Fibroblast of skin of scalp (primary cell): ENCODE measurements around the gene HSFX1.

ENCODE experiments used
- DNase-seq: peaks from one replicate; pipeline ENCODE4 v3.0.0-alpha.2; 2013

HSFX1 gene

DNA sequence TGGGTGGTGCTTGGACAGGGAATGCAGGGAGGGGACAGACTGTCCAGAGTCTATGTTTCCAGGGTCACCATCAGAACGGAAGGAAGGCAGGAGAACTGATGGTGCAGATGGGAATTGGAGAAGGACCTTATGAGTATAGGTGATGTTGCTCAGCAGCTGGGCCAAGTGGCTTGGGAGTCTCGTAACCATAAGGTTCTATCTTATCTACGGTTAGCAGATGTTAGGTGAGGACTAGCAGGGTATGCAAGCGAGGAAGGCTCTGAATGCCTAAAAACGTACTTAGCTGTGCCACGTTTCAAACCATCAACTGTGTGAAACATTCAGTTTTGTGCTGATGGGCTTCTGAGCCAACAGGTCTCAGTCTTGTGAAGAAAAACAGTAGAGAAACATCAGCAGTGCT is 30.2 kb downstream of the HSFX1 start:
- no peak for DNase-seq

DNA sequence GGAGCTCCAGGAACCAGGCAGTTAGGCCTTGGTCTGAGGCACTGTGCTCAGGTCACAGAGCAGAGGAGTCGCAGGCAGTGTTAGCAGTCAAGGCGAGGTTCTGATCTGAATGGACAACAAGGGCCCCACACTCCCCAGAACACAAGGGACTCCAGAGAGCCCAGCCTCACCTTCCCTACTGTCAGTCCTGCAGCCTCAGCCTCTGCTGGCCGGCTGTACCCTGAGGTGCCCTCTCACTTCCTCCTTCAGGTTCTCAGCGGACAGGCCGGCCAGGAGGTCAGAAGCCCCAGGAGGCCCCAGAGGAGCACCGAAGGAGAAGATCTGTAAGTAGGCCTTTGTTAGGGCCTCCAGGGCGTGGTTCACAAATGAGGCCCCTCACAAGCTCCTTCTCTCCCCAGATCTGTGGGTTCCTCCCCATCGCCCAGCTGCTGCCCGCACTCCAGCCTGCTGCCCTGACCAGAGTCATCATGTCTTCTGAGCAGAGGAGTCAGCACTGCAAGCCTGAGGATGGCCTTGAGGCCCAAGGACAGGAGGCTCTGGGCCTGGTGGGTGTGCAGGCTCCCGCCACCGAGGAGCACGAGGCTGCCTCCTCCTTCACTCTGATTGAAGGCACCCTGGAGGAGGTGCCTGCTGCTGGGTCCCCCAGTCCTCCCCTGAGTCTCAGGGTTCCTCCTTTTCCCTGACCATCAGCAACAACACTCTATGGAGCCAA is 34.0 kb downstream of the HSFX1 start:
- no peak for DNase-seq

DNA sequence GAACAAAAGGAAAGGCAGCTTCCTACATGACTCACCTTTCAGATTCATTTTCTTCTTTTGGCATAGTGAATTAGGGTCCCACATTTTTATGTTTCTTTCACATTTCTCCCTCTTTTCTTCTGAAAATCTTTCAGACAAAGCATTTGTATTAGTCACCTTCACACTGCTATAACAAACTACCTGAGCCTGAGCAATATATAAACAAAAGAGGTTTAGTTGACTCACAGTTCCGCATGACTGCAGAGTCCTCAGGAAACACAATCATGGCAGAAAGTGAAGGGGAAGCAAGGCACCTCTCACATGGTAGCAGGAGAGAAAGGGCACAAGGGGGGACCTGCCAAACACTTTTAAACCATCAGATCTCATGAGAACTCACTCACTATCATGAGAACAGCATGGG is 44.8 kb downstream of the HSFX1 start:
- no peak for DNase-seq

DNA sequence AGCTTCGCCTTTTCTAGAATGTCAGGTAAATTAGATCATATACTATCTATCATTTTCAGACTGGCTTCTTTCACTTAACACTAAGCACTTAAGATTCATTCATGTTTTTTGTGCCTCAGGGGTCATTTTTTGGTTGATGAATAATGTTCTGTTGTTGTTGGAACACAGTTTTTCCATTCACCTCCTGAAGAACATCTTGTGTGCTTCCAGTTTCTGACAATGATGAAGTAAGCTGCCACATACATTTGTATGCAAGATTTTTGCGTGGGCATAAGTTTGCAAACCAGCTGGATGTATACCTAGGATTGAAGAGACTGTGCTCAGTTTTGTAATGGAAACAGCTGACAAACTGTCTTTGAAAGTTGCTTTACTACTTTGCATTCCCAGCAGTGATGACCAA is 45.5 kb downstream of the HSFX1 start:
- DNase-seq = no peak

DNA sequence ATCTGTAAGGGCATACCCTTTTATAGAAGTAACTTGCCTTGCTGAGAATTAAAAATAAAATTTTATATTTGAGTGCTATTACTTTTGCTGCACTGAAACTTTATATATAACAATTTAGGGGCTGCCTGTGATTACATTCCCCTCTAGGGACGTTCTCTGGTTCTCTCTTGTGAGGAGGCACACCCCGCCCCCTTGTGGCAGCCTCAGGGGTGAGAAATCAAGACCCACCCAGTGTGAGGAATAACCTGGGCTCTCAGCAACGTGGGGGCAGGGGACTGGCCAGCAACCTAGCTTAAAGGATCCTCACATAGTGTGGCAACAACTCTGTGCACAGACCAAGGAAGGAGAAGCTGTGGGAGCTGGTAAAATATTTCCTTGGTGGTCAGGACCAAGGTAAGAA is 51.6 kb downstream of the HSFX1 start:
- peak; percentile 11 for DNase-seq
